GM12874 (cell line): ENCODE measurements around the gene ACSS1.

Experiments
- TF ChIP-seq, protein P1 (sequence below): IDR thresholded peaks from 2 replicates; pipeline ENCODE4 v1.5.1; 2011; ENCODE audit warnings: low read depth, mild to moderate bottlenecking, control low read depth, low read length, moderate library complexity; ENCODE audit not compliant: insufficient read depth

ACSS1 gene

DNA sequence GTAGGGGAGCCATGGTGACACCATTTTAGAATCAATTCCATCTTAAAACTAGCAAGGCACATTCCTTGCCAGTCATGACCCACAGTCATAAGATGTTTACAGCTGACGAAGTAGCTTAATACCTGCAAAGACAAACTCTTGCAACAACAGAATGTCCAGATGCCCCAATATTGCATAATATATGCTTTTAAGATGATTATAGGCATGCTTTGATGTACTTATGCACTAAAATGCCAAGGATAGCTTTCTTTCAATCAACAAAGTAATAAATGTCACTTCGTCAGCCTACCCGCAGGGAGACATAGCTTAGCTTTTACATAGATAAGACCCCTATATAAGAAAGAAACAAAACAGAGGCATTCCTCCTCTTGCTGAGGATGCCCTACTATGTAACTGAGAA lies 26.7 kb downstream of the ACSS1 start:
- TF ChIP-seq, protein P1, sequence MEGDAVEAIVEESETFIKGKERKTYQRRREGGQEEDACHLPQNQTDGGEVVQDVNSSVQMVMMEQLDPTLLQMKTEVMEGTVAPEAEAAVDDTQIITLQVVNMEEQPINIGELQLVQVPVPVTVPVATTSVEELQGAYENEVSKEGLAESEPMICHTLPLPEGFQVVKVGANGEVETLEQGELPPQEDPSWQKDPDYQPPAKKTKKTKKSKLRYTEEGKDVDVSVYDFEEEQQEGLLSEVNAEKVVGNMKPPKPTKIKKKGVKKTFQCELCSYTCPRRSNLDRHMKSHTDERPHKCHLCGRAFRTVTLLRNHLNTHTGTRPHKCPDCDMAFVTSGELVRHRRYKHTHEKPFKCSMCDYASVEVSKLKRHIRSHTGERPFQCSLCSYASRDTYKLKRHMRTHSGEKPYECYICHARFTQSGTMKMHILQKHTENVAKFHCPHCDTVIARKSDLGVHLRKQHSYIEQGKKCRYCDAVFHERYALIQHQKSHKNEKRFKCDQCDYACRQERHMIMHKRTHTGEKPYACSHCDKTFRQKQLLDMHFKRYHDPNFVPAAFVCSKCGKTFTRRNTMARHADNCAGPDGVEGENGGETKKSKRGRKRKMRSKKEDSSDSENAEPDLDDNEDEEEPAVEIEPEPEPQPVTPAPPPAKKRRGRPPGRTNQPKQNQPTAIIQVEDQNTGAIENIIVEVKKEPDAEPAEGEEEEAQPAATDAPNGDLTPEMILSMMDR = no peak

DNA sequence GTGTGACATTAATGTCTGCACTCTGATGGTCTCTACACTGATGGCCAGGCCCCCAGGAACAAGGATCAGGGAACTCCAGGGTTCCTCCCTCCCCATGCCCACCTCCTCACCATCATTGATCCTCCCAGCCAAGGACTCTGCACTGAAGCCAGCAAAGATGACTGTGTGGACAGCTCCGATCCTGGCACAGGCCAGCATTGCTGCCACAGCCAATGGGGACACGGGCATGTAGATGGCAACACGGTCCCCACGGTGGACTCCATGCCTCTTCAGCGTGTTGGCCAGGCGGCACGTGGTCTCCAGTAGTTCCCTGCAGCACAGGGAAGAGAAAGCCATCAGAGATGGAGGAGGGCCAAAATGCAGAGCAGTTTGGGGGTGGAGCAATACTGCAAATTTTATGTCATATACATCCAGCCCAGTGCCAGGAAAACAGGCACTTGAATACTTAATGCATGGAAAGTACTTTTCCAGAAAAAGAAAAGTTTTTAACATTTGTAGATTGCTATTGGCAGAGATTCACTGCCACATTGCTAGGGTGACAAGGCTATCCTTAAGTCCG lies 27.2 kb downstream of the ACSS1 start:
- TF ChIP-seq, protein P1 = no peak

DNA sequence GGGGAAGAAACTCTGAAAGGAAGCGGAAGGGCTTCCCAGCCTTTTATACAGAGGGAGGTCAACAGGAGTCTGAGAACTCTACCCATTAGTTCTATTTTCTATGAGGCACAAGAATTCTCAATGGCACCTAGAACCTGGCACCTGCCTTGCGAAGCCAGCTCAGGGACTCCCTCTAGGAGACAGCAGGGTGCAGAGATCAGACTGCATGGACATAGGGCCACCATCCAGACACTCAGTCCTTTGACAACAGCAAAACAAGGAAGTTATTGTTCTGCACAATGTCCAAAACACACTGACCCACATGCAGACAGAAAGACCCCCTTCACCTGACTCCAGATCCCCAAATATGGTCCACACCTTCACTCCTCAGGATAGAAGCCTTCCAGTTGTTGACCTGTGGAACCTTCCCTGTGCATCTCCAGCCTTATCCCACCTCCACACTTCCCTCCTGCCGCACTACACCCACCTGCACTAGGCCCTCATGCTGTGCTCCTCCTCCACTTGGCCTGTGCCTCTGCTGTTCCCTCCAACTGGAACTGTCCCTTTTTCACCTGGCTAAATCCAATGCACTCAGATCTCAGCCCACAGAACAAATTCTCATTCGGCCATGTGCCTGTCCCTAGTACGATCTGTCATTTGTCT lies 27.8 kb downstream of the ACSS1 start:
- TF ChIP-seq, protein P1 = no peak

DNA sequence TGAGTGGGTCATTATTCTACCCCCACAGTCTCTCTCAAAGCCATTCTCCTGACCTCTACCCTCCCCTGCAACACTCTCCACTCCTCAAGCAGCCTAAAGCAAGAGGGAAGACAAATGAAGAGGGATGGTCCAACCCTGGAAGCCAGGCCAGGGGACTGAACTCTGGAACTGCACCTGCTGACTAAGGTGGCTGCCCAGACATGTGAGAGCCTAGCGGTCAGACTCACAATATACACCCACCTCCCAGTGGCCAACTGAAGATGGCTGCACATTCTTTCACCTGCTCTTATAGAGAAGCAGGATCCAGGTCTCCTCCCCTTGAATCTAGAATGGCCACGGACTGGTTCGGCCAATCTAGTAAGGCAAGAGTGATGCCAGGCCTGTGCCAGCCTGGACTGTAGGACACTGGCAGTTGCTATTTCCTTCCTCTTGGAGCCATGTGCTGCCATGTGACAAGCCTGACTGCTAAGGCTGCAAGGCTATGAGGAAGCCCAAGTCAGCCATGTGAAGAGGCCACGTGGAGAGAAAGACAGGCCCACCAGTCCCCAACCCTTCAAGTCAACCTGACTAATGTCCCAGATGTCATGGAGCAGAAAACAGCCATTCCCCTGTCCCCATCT lies 31.8 kb downstream of the ACSS1 start:
- TF ChIP-seq, protein P1 = no peak

DNA sequence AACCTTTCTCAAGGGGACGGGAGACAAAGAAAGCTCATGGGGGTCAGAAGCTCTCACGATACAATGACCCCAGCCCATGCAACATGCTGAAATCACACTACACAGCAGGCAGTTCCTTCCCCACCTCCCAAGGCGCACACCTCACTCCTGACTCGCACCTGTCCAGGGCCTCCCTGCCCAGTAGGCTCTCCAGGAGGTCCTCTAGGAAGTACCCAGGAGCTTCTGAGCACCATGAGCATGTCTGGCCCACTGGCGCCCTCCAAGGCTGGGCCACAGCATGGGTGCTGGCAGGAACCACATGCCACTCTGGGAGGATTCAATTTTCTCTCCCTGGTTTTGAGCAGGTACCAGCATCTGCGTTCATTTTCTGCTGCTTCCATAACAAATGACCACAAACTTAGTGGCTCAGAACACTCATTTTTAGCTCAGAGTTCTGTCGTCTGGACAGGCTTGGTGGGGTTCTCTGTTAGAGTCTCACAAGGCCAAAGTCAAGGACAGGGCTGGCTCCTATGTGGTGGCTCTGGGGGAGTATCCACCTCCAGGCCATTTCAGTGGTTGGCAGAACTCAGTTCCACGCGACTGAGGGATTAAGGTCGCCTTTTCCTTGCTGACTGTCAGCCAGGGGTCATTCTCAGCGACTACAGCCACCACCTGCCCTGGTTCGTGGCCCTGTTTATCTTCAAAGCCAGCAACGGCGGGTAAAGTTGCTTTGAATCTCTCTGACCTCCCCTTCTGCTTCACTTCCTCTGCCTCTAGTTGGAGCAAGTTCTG lies 32.7 kb downstream of the ACSS1 start:
- TF ChIP-seq, protein P1 = no peak

DNA sequence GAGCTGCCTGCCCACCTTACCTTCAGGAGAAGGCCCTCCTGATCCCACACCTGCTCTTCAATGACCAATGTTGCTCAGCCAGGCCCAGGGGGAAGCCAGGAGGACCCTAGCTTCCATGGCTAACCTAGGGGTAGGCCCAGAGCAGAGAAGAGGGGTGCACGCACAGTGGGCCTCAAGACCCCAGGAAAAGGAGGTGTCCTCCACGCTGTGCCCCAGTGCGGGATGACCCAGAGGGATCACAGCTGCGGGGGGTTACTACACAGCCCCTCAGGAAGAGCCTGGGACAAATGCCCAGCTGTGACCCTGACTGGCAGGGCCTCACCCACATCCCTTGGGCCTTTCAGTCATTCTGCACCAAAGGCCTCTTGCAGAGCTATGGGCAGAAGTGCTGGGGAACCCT lies 33.8 kb downstream of the ACSS1 start:
- TF ChIP-seq, protein P1 = no peak

DNA sequence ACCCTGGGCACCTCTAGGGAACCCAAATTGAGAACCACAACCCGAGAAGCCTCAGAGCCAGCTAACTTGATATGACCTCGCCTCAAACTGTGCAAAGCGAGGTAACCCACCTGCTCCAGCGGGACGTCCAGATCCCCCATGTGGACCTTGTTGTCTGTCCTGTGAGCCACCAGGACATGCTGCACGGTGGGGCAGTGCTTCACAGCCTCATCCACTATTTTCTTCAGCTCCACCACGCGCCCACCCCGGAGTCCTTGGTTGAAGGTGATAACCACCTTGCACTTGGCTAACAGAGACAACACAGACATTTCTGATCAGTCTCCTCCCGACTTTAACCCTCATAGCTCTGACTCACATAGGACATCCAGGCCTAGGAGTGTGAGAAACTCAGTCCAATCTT lies 34.6 kb downstream of the ACSS1 start:
- TF ChIP-seq, protein P1 = no peak
